Measurements from ENCODE around the gene RBX1.

GRCh38 chr22:40951795-40952605 is 822 bp downstream of the RBX1 start:
- TF ChIP-seq EZH2 (IDR thresholded peaks at IDR 0.05) (no peak), CTCF (IDR thresholded peaks at IDR 0.05) (no peak)

Data from neural progenitor cell (in vitro differentiated cells).